GM04504 (cell line): Measurements from ENCODE around the gene WARS2.

Experiments
- DNase-seq: peaks from one replicate; pipeline ENCODE4 v3.0.0-alpha.2; 2012; ENCODE audit warnings: low read depth

Gene WARS2

GRCh38 chr1:119083479-119083878, 57.0 kb downstream of the WARS2 start:
- no peak for DNase-seq

- no peak for DNase-seq
These were observed 58.8 kb downstream of the WARS2 start for GRCh38 chr1:119081700-119082099.

- no peak for DNase-seq
These were observed 59.2 kb downstream of the WARS2 start for GRCh38 chr1:119081267-119081666.

- DNase-seq: peak; percentile 85
These were observed 59.9 kb downstream of the WARS2 start for GRCh38 chr1:119080586-119080985.

GRCh38 chr1:119079881-119080280, 60.6 kb downstream of the WARS2 start:
- DNase-seq: no peak

GRCh38 chr1:119075614-119076013, 64.8 kb downstream of the WARS2 start:
- DNase-seq: peak; percentile 53

GRCh38 chr1:119071321-119071720, 69.1 kb downstream of the WARS2 start:
- DNase-seq: no peak

- no peak for DNase-seq
These were observed 70.8 kb downstream of the WARS2 start for GRCh38 chr1:119069682-119070081.

- DNase-seq: no peak
These were observed 72.0 kb downstream of the WARS2 start for GRCh38 chr1:119068427-119068826.

GRCh38 chr1:119061700-119062099, 78.8 kb downstream of the WARS2 start:
- DNase-seq: no peak

GRCh38 chr1:119055568-119055967, 84.9 kb downstream of the WARS2 start:
- DNase-seq: no peak

- no peak for DNase-seq
These were observed 86.5 kb downstream of the WARS2 start for GRCh38 chr1:119053917-119054316.

- DNase-seq: no peak
These were observed 88.2 kb downstream of the WARS2 start for GRCh38 chr1:119052267-119052666.

GRCh38 chr1:119048624-119049404, 91.6 kb downstream of the WARS2 start:
- DNase-seq: no peak

DNA sequence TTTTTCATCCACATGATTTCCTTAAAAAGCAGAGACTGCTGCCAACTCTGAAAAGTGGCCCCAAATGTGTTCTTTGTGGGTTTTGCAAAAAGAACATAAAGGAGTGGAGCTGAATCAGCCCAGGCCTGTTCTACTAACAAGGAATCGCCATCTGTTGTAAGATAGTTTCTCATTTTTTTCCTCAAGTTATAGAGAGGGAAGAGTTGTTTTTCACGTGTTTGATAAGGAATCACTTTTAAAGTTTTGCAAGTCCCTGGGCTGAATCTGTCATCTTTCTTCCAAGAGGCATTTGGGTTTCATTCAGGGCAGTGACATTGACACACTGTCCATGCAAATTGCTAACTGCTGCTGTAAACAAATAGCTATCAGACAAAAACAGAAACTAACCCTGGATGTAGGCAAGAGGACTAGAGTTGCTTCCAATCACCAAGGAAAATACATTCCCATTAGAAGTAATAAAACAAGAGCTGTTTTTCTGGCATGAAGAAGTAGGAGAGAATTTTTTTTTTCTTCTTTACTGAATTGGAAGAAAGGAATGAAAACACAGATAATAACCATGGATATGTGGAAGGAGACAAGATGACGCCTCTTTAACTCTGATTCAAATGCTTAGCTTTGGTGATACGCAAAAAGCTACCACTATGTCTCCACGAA, 93.5 kb downstream of the WARS2 start:
- DNase-seq: peak; percentile 50

DNA sequence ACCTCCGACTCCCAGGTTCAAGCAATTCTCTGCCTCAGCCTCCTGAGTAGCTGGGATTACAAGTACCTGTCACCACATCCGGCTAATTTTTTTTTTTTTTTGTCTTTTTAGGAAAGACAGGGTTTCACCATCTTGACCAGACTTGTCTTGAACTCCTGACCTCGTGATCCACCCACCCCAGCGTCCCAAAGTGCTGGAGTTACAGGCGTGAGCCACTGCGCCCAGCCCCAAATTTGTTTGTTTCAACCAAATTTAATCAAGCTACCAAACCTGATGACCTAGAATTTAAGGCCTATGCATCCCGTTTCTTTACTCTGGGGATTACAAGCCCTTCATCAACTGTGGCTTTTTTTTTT, 94.0 kb downstream of the WARS2 start:
- no peak for DNase-seq

GRCh38 chr1:119045096-119045746, 95.2 kb downstream of the WARS2 start:
- DNase-seq: no peak

GRCh38 chr1:119040906-119041305, 99.5 kb downstream of the WARS2 start:
- DNase-seq: peak; percentile 38

DNA sequence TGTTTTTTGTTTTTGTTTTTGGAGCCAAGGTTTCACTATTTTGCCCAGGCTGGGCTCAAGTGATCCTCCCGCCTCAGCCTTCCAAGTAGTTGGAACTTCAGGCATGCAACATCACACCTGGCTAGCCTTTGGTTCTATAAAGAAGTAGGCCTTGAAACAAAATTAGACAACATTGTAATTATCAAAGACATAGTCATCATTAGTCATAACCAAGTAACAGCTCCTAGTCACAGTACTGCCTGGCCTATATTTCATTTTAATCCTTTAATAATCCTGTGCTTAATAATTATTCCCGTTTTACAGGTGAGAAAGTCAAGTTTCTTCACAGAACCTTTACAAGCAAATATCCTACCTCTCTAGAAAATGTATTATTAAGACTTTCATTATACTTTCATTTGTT, 100.0 kb downstream of the WARS2 start:
- DNase-seq: no peak

GRCh38 chr1:119038363-119038762, 102.1 kb downstream of the WARS2 start:
- no peak for DNase-seq

DNA sequence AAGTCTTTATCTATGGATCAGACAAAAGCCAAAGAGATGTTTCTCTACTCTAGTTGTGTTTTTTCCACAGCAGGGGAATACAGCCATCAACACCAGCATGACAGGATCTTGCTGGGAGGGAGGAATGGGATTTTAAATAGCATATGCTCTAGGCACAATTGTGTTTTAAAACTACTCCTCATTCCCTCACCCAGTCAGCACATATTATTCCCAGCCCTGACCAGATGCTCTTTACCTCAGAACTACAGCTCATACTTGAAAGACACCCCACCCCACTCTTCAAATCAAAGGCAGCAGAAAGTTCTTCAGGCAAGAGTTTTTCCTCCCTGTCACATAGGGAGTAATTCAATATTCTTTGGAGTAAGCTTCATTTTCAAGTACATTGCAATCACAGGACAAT, 106.1 kb downstream of the WARS2 start:
- DNase-seq: no peak

DNA sequence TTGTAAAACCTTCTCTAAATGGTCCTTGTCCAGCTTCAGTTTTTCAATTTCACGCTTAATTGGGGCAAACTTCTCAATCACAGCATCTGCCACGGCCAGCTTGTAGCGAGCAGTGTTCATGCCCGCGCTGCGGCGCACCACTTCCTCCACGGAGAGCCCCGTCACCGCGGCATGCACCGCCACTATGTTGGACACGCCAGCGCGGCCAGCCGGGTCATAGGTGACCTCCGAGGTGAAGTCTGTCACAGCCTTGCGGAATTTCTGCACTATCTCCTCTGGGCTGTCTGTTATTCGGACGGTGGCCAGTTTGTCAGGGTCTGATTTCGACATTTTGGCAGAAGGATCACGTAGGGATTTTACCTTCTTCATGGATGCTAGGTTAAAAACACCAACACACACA, 107.5 kb downstream of the WARS2 start:
- no peak for DNase-seq

GRCh38 chr1:119027759-119028158, 112.7 kb downstream of the WARS2 start:
- no peak for DNase-seq
